H9 (cell line): ENCODE data around the gene CAB39L. TPM values are rescaled to one million over a fixed set of nuclear protein-coding genes. Genes with fewer than 3 reads are reported as not detected.
A peak's percentile ranks its signal among the peaks of the same experiment; 100 is the strongest.

Source experiments
- DNase-seq: peaks from one replicate; pipeline ENCODE4 v3.0.0-alpha.2; 2017
- H2AFZ ChIP-seq: one replicate; pipeline ENCODE4 v1.6.1; 2013; ENCODE audit warnings: mild to moderate bottlenecking, low read length, control low read depth, moderate library complexity
- H2AK5ac ChIP-seq: 2 replicates; pipeline ENCODE4 v1.6.1; 2013; ENCODE audit warnings: low read length, control low read depth, mixed read lengths; ENCODE audit not compliant: insufficient read length
- H2BK120ac ChIP-seq: one replicate; pipeline ENCODE4 v1.6.1; 2013; ENCODE audit warnings: low read depth, mild to moderate bottlenecking, low read length, control low read depth, inconsistent platforms; ENCODE audit not compliant: poor library complexity, severe bottlenecking
- H2BK12ac ChIP-seq: 2 replicates; pipeline ENCODE4 v1.6.1; 2013; ENCODE audit warnings: low read length, control low read depth, mixed read lengths, low read depth; ENCODE audit not compliant: insufficient read length
- H2BK15ac ChIP-seq: 2 replicates; pipeline ENCODE4 v1.6.1; 2013; ENCODE audit warnings: low read depth, low read length, control low read depth
- H2BK20ac ChIP-seq: one replicate; pipeline ENCODE4 v1.6.1; 2013; ENCODE audit warnings: low read depth, mild to moderate bottlenecking, low read length, control low read depth, inconsistent platforms; ENCODE audit not compliant: poor library complexity, severe bottlenecking
- H2BK5ac ChIP-seq: 2 replicates; pipeline ENCODE4 v1.6.1; 2013; ENCODE audit warnings: low read length, control low read depth, mixed read lengths; ENCODE audit not compliant: insufficient read length
- H3K14ac ChIP-seq: 2 replicates; pipeline ENCODE4 v1.6.1; 2013; ENCODE audit warnings: low read length, control low read depth; ENCODE audit not compliant: insufficient read depth
- H3K18ac ChIP-seq: 2 replicates; pipeline ENCODE4 v1.6.1; 2013; ENCODE audit warnings: low read depth, mild to moderate bottlenecking, mixed read lengths, low read length, control low read depth; ENCODE audit not compliant: insufficient read length
- H3K23ac ChIP-seq: 2 replicates; pipeline ENCODE4 v1.6.1; 2013; ENCODE audit warnings: low read length, control low read depth, mixed read lengths, low read depth; ENCODE audit not compliant: insufficient read length
- H3K23me2 ChIP-seq: 2 replicates; pipeline ENCODE4 v1.6.1; 2013; ENCODE audit warnings: low read depth, mild to moderate bottlenecking, mixed read lengths, low read length, control low read depth; ENCODE audit not compliant: insufficient read length, poor library complexity, severe bottlenecking
- H3K27ac ChIP-seq: 2 replicates; pipeline ENCODE4 v1.5.1; 2013; ENCODE audit warnings: low read length, control low read depth, mixed read lengths, low read depth; ENCODE audit not compliant: insufficient read length
- H3K27me3 ChIP-seq: 2 replicates; pipeline ENCODE4 v1.6.1; 2013; ENCODE audit warnings: low read length, control low read depth, inconsistent platforms; ENCODE audit not compliant: insufficient read depth
- H3K4ac ChIP-seq: 2 replicates; pipeline ENCODE4 v1.6.1; 2013; ENCODE audit warnings: low read depth, mild to moderate bottlenecking, control low read depth, inconsistent platforms, low read length, moderate library complexity
- H3K4me1 ChIP-seq: 2 replicates; pipeline ENCODE4 v1.6.1; 2013; ENCODE audit warnings: low read length, control low read depth, inconsistent platforms; ENCODE audit not compliant: insufficient read depth
- H3K4me2 ChIP-seq: 2 replicates; pipeline ENCODE4 v1.6.1; 2013; ENCODE audit warnings: low read length, control low read depth, mixed read lengths; ENCODE audit not compliant: insufficient read length, insufficient read depth
- H3K56ac ChIP-seq: 2 replicates; pipeline ENCODE4 v1.6.1; 2013; ENCODE audit warnings: low read depth, mild to moderate bottlenecking, mixed read lengths, low read length, control low read depth; ENCODE audit not compliant: insufficient read length
- H3K79me1 ChIP-seq: 2 replicates; pipeline ENCODE4 v1.6.1; 2013; ENCODE audit warnings: low read depth, mild to moderate bottlenecking, moderate library complexity, low read length, control low read depth, inconsistent platforms; ENCODE audit not compliant: insufficient read depth, poor library complexity, severe bottlenecking
- H3K79me2 ChIP-seq: 2 replicates; pipeline ENCODE4 v1.6.1; 2013; ENCODE audit warnings: low read length, control low read depth, inconsistent platforms; ENCODE audit not compliant: insufficient read depth
- H3K9ac ChIP-seq: 2 replicates; pipeline ENCODE4 v1.6.1; 2013; ENCODE audit warnings: low read length, control low read depth, mixed read lengths; ENCODE audit not compliant: insufficient read length; ENCODE audit errors: extremely low read depth
- H3K9me3 ChIP-seq: one replicate; pipeline ENCODE4 v1.6.1; 2013; ENCODE audit warnings: low read depth, low read length, inconsistent platforms; ENCODE audit not compliant: control insufficient read depth
- H3T11ph ChIP-seq: one replicate; pipeline ENCODE4 v1.6.1; 2013; ENCODE audit warnings: mild to moderate bottlenecking, low read length, control low read depth, inconsistent platforms
- H4K20me1 ChIP-seq: one replicate; pipeline ENCODE4 v1.6.1; 2013; ENCODE audit not compliant: control insufficient read depth, insufficient read length, insufficient read depth
- H4K5ac ChIP-seq: 2 replicates; pipeline ENCODE4 v1.6.1; 2013; ENCODE audit warnings: low read depth, mild to moderate bottlenecking, mixed read lengths, low read length, control low read depth; ENCODE audit not compliant: insufficient read length
- H4K8ac ChIP-seq: replicated peaks from 2 replicates; pipeline ENCODE4 v1.6.1; 2013; ENCODE audit warnings: low read length, control low read depth, mixed read lengths, low read depth; ENCODE audit not compliant: insufficient read length
- H4K91ac ChIP-seq: 2 replicates; pipeline ENCODE4 v1.6.1; 2013; ENCODE audit warnings: low read depth, mild to moderate bottlenecking, moderate library complexity, mixed read lengths, low read length, control low read depth; ENCODE audit not compliant: insufficient read length
- H3K27ac Mint-ChIP-seq, 3 experiments: 2 replicates in 2 of 3; 3 replicates in 1 of 3; pipeline ENCODE4 v1.8.0; 2020 to 2021; ENCODE audit warnings: mixed read lengths in 3 of 3, mild to moderate bottlenecking in 1 of 3, moderate library complexity in 1 of 3
- H3K27me3 Mint-ChIP-seq: 2 replicates; pipeline ENCODE4 v1.8.0; 2021; ENCODE audit warnings: low read depth, mild to moderate bottlenecking, moderate library complexity, mixed read lengths
- H3K36me3 Mint-ChIP-seq, 3 experiments: 2 replicates in 2 of 3; 3 replicates in 1 of 3; pipeline ENCODE4 v1.8.0; 2020 to 2021; ENCODE audit warnings: low read depth in 3 of 3, mixed read lengths in 3 of 3; ENCODE audit not compliant: insufficient read depth in 1 of 3
- H3K4me1 Mint-ChIP-seq, 2 experiments: 2 replicates each; pipeline ENCODE4 v1.8.0; 2020; ENCODE audit warnings: mixed read lengths in 2 of 2
- H3K4me3 Mint-ChIP-seq, 2 experiments: 2 replicates in 1 of 2; 3 replicates in 1 of 2; pipeline ENCODE4 v1.8.0; 2020 to 2021; ENCODE audit warnings: mild to moderate bottlenecking in 2 of 2, mixed read lengths in 2 of 2, moderate library complexity in 1 of 2
- H3K9me3 Mint-ChIP-seq, 2 experiments: 2 replicates in 1 of 2; 3 replicates in 1 of 2; pipeline ENCODE4 v1.8.0; 2020; ENCODE audit warnings: mild to moderate bottlenecking in 2 of 2, mixed read lengths in 2 of 2, moderate library complexity in 1 of 2
- WGBS: extraction: QIAGEN DNeasy Blood & Tissue Kit; methylation state at CpG from one replicate; pipeline ENCODE4 v1.1.7; 2013; ENCODE audit warnings: missing lambda C conversion rate, low lambda C conversion rate, mixed read lengths; ENCODE audit not compliant: insufficient read length; ENCODE audit errors: extremely low coverage; 5-methylcytosine and 5-hydroxymethylcytosine counted together
- long read RNA-seq: library from polyadenylated mRNA; unstranded; transcript quantifications from one replicate; pipeline ENCODE4 v2.0.0, GENCODE V29; 2020
- total RNA-seq: library from RNA; stranded (reverse); gene quantifications from 2 replicates; pipeline ENCODE4 v1.2.1, GENCODE V29; 2021
- TF ChIP-seq, protein P1 (sequence below): fragments of 200-600 bp; sonication (generic); conservative IDR thresholded peaks from 3 replicates; pipeline ENCODE4 v1.8.0; 2021; ENCODE audit warnings: antibody characterized with exemption, mild to moderate bottlenecking

The CAB39L gene
- 5.4 and 6.0 TPM in 2 replicates for total RNA-seq
- long read RNA-seq, transcript CAB39L-205 (11 exons, 2,416 nt): major isoform, 27 of 36 reads
- long read RNA-seq, partial matches to known transcripts: 0 of 36 reads
- long read RNA-seq, other reads (novel, unspliced or antisense): 9 of 36 reads

DNA sequence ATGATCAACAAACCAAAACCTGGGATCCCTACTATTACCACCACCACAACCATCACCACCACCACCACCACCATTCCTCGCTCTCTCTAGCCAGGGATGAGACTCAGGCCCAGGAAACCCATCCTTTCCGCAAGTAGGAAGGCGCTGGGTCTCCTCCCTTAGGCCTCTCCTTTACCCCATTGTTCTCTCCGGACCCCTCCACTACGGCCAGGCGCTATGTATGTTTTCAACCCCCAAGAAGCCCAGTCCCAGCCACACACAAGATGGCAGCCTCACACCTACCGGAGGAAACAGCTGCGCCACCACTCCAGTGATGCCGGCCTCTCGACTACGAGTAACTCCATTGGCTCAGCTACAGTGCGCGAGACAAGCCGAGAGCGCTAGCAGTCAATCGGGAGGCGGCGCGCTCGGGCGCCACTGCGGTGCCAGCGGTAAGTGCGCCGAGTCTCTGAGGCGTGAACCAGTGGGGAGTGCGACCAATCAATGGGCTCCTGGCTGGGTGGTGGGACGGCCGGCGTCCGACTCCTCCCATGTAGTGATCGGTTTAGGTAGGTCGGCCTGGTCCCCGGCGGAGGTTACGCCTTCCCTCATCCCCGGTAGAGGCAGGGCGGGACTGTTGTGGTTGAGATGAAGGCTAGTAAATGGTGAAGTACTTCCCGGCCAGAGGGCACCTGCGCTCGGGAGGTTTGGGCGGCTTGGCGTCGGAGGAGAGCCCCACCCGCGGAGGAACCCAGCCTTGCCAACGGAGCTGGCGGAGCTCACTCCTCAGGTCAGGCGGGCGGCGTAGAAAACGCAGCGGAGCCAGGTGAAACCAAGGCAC lies at the start of gene CAB39L, which contains the start of gene SETDB2:
TSS of gene CAB39L (minus strand) at position 361 of the 820 bp plus-strand sequence. CDS start 61,154 bp downstream, outside the sequence.
TSS of gene SETDB2 (plus strand) at position 571 of the 820 bp plus-strand sequence. CDS start 7,620 bp downstream, outside the sequence.
- Histone ChIP-seq H2BK20ac (no peak within 1 kb of the TSS), H3K9ac (peak within 1 kb of the TSS; percentile 93), H2BK12ac (no peak within 1 kb of the TSS), H4K5ac (peak within 1 kb of the TSS; percentile 77), H4K91ac (no peak within 1 kb of the TSS), H3T11ph (no peak within 1 kb of the TSS), H3K56ac (no peak within 1 kb of the TSS), H3K14ac (peak within 1 kb of the TSS; percentile 97), H2BK15ac (no peak within 1 kb of the TSS), H3K4me2 (peak within 1 kb of the TSS; percentile 83), H4K8ac (no peak within 1 kb of the TSS), H2AFZ (no peak within 1 kb of the TSS), H3K18ac (peak within 1 kb of the TSS; percentile 98), H4K20me1 (no peaks in the 10 kb centered on the region), H2BK5ac (peak within 1 kb of the TSS; percentile 47), H3K27me3 (no peaks in the 10 kb centered on the region), H3K9me3 (no peaks in the 10 kb centered on the region), H3K4ac (no peak within 1 kb of the TSS; the same call in 1 of the 2 replicates), H2AK5ac (no peak within 1 kb of the TSS), H3K79me2 (no peaks in the 10 kb centered on the region), H3K27ac (peak within 1 kb of the TSS; percentile 74), H2BK120ac (no peak within 1 kb of the TSS), H3K79me1 (no peaks in the 10 kb centered on the region), H3K23me2 (peaks cover 13% of the 10 kb centered on the region), H3K4me1 (no peaks in the 10 kb centered on the region), H3K23ac (no peak within 1 kb of the TSS)
- TF ChIP-seq, protein P1, sequence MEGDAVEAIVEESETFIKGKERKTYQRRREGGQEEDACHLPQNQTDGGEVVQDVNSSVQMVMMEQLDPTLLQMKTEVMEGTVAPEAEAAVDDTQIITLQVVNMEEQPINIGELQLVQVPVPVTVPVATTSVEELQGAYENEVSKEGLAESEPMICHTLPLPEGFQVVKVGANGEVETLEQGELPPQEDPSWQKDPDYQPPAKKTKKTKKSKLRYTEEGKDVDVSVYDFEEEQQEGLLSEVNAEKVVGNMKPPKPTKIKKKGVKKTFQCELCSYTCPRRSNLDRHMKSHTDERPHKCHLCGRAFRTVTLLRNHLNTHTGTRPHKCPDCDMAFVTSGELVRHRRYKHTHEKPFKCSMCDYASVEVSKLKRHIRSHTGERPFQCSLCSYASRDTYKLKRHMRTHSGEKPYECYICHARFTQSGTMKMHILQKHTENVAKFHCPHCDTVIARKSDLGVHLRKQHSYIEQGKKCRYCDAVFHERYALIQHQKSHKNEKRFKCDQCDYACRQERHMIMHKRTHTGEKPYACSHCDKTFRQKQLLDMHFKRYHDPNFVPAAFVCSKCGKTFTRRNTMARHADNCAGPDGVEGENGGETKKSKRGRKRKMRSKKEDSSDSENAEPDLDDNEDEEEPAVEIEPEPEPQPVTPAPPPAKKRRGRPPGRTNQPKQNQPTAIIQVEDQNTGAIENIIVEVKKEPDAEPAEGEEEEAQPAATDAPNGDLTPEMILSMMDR: peak; percentile 46; the same call in 1 of the 3 replicates
- H3K4me3 Mint-ChIP-seq: peak within 1 kb of the TSS; percentile 93
- peaks cover 13 to 26% of the 10 kb centered on the region in 2 experiments; a peak in 3 of 4 replicates for H3K4me1 Mint-ChIP-seq
- DNase-seq: peak; percentile 100
- peaks cover 0 to 1% (median 0%) of the 10 kb centered on the region in 3 experiments; a peak in 2 of 7 replicates for H3K36me3 Mint-ChIP-seq
- peak within 1 kb of the TSS; percentile 99 for H3K27ac Mint-ChIP-seq
- no peaks in the 10 kb centered on the region for H3K27me3 Mint-ChIP-seq
- WGBS: no CpG with 5 or more reads among the region's 53 CpGs
- H3K9me3 Mint-ChIP-seq: no peaks in the 10 kb centered on the region; a peak in 2 of 5 replicates
